8988T (cell line): Measurements from ENCODE around the gene CXCL1.

ENCODE experiments used
- DNase-seq: peaks from one replicate; pipeline ENCODE4 v3.0.0; 2011

CXCL1 gene

GRCh38 chr4:73852771-73853170, 16.4 kb upstream of the CXCL1 start:
- DNase-seq, result no peak

DNA sequence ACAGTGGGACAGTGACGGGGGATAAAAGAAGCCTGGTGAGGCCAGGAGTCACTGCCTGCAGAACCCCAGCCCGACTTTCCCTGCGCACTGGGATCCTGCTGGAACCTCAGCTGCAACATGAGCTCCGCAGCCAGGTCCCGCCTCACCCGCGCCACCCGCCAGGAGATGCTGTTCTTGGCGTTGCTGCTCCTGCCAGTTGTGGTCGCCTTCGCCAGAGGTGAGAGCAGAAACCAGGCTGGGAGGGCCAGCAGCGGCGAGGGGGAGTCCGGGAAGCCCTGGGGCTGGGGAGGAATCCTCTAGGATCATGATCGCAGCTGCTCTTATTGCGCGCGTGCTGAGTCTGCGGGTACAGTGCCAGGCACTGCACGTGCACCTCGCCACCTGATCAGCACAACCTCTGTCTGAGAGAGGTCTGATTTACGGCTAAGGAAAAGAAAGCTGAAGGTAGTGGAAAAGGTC, 15.9 kb upstream of the CXCL1 start, which contains the start of gene PF4V1:
TSS of gene PF4V1 (plus strand) at position 51 of the 459 bp plus-strand sequence. CDS start at position 118, 67 bp downstream.
- no peak for DNase-seq

DNA sequence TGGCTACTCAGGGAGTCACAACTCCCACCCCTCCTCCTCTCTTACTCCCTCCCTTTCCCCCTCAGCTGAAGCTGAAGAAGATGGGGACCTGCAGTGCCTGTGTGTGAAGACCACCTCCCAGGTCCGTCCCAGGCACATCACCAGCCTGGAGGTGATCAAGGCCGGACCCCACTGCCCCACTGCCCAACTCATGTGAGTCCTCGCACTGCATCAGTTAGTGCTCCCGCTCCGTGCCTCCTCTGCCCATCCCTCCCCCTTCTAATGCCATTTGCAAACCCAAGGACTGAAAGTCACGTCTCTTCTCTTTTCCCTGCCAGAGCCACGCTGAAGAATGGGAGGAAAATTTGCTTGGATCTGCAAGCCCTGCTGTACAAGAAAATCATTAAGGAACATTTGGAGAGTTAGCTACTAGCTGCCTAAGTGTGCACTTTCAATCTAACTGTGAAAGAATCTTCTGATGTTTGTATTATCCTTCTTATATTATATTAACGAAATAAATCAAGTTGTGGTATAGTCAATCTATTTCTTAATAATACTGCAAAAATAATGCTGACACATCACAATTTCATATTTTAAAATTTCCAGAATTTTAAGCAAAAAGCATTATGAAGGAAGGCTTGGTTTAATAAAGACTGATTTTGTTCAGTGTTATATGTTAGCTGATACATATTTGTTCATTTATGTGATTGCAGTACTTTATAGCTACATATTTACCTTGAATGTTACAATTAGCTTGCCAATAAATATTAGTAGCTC, 15.3 kb upstream of the CXCL1 start:
- no peak for DNase-seq

- DNase-seq, result no peak
Measured at GRCh38 chr4:73855406-73855805, 13.8 kb upstream of the CXCL1 start.

GRCh38 chr4:73856518-73856917, 12.7 kb upstream of the CXCL1 start:
- DNase-seq, result no peak

GRCh38 chr4:73859614-73860088, 9.5 kb upstream of the CXCL1 start:
- no peak for DNase-seq

- DNase-seq, result no peak
Measured at GRCh38 chr4:73860181-73860580, 9.0 kb upstream of the CXCL1 start.

GRCh38 chr4:73860917-73861316, 8.3 kb upstream of the CXCL1 start:
- no peak for DNase-seq

GRCh38 chr4:73862322-73862721, 6.9 kb upstream of the CXCL1 start:
- DNase-seq, result no peak

GRCh38 chr4:73864365-73864764, 4.8 kb upstream of the CXCL1 start:
- no peak for DNase-seq

- no peak for DNase-seq
Measured at GRCh38 chr4:73864961-73865360, 4.2 kb upstream of the CXCL1 start.

GRCh38 chr4:73865431-73866096, 3.6 kb upstream of the CXCL1 start:
- DNase-seq, result no peak

- no peak for DNase-seq
Measured at GRCh38 chr4:73866246-73866645, 2.9 kb upstream of the CXCL1 start.

DNA sequence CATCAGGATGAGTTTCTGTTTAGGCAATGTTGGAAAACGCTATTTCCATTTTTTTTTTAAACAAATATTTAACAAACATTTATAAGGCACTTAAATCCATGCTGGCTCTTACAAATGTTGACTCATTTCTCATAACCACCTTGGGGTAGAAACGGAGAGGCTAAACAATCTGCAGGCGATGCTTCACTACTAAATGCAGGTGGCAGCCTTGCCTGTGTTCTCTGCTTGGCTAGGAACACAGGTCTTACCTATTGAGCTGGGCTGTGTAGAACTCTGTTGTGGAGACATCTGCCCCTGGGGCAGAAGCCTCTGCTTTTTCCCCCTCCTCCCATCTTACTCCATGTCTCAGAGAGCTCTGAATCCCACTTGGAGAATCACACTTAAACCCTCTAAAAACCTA, 1.4 kb upstream of the CXCL1 start:
- no peak for DNase-seq

DNA sequence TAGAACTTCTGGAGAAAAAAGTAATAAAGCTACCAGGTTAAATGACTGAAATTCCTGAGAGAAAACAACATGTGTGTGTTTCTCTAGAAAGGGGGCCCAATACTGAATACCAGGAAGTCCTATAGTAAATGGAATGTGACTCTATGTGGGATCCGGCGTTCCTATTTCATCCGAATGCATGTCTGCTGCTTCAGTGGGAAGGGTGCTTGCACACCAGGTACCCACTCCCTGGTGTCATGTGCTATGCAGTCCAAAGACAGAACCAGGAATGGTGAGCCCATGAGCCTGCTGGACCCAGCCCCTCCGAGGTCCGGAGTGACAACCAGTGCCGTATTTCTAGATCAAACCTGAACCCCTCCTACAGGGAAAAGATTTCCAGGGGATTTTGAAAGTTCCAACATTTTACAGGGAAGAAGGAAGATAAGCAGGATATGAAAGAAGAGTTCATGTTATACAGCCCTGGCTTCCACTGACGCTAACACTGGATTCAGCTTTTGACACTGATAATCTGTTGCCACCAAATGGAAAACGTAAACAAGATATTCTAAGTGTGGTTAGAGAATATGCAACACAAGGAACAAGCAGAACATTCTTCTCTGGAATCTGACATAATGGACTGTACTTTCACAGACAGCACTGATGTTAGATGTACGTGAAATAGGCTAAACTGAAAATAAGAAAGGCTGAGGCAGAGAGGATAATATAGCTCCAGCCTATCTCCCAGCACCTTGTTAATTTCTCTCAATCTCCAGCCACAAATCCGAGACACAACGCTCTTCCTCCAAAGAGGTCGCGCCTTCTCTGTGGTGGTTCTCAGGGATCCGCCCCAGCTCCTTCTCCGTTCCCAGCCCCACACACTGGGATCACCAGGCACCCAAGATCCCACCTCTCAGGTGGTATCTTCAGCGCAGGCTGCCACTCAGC, 725 bp upstream of the CXCL1 start:
- no peak for DNase-seq

DNA sequence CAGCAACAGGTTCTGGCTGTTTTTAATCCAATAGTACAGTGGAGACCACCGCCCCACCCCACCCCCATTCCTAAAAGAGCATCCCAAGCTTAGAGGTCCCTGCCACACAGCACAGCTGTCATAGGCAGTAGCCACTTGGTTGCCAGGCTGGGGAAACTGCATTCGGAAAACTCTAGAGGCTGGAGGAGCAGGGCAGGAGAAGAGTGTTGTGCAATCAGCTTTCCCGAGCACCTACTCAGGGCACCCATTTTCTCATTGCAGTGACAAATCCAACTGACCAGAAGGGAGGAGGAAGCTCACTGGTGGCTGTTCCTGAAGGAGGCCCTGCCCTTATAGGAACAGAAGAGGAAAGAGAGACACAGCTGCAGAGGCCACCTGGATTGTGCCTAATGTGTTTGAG, 1.1 kb downstream of the CXCL1 start:
- no peak for DNase-seq

DNA sequence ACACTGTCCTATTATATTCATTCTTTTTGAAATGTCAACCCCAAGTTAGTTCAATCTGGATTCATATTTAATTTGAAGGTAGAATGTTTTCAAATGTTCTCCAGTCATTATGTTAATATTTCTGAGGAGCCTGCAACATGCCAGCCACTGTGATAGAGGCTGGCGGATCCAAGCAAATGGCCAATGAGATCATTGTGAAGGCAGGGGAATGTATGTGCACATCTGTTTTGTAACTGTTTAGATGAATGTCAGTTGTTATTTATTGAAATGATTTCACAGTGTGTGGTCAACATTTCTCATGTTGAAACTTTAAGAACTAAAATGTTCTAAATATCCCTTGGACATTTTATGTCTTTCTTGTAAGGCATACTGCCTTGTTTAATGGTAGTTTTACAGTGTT, 1.6 kb downstream of the CXCL1 start:
- no peak for DNase-seq

DNA sequence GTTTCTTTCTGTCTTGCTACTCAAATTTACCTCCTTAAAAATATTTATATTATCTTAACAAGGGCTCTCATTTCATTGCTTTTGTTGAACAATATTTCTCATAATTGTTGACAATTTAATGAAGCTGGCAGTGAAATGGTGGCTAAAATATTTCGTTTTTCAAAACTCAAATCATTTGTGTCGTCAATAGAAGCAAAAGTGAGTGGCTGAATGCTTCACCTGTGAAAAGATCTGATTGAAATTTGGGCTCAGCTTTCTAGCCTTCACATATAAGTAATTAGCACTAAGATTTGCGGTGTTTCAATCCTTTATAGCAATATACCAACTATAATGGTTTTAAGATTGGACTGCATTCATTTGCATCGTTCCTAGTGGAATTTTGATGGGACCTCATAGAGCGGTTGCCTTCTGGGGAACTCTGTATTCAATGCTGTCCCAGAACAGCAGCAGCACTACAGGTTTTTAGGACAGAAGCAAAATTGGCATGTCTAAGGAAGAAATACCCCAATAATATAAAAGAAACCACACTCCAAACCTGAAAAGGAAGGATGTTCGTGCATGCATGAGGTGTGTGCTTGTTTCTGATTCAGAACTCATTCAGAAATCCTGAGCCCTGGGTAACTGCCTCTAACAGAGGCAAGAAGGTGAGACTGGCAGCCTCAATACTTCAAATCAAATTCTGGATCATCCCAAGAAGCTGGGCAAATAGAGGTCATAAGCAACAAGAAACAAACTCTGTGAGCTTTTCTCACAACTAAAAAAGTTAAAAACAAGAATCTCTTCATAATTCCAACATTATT, 2.5 kb downstream of the CXCL1 start:
- no peak for DNase-seq

GRCh38 chr4:73872316-73873108, 3.3 kb downstream of the CXCL1 start:
- no peak for DNase-seq

GRCh38 chr4:73874386-73874785, 5.2 kb downstream of the CXCL1 start:
- no peak for DNase-seq

- no peak for DNase-seq
Measured at GRCh38 chr4:73875401-73875800, 6.2 kb downstream of the CXCL1 start.

- DNase-seq, result no peak
Measured at GRCh38 chr4:73883306-73883705, 14.1 kb downstream of the CXCL1 start.
